RKO (cell line): ENCODE results near the gene TEK.
A peak's percentile ranks its signal among the peaks of the same experiment; 100 is the strongest.

ENCODE experiments used
- DNase-seq: peaks from one replicate; pipeline ENCODE4 v3.0.0-alpha.2; 2016; ENCODE audit warnings: low spot score

TEK gene

GRCh38 chr9:27179245-27179865, 70.3 kb downstream of the TEK start:
- DNase-seq, result no peak

DNA sequence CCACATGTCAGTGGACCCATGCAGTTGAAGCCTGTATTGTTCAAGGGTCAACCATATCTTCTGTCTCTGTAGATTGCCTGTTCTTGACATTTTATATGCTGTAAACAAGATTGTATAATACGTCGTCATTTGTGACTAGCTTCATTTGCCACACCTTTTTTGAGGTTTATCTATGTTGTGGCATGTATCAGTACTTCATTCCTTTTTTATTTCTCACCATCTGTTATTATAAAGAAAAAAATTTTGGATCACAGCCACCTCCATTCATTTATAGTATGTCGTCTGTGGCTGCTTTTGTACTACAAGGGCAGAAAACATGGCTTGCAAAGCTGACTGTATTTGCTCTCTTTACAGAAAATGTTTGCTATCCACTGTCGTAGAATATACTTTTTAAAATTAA, 72.4 kb downstream of the TEK start:
- no peak for DNase-seq

GRCh38 chr9:27182421-27182820, 73.4 kb downstream of the TEK start:
- no peak for DNase-seq

- no peak for DNase-seq
These were observed 74.1 kb downstream of the TEK start for GRCh38 chr9:27183131-27183530.

DNA sequence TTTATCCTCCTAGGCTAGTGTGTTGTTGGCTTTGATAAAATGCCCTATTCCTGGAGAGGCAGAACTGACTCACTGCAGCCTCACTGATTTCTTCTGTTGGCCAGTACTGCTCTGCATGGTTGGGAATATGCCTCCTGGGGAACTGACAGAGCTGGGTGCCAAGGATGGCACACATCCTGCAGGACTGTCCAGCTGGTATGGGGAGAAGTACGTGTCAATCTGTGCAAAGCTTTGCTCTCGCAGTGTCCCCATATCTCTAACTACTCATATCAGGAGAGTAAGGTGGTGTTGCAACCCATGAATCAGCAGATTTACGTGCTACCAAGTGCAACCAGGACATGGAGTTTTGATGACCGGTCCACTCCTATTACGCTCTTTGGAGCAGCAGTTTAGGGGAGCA, 74.7 kb downstream of the TEK start:
- no peak for DNase-seq

- no peak for DNase-seq
These were observed 75.7 kb downstream of the TEK start for GRCh38 chr9:27184556-27185351.

DNA sequence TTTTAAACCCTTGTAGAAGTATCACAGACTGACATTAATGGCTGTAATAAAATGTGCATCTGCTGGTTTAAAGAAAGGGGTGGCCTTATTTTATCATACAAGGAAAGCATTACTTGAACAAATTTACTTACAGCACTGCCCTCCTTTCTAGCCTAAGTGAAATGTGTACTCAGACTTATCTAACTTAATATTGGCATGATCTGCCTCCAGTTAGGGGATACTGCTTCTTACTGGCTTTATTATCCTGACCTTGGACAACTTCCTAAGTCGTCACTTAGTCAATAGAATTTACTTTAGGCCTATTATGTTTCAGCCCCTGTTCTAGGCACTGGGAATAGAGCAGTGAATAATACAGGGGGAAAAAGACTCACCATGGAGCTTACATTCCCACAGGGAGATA, 79.4 kb downstream of the TEK start:
- DNase-seq, result no peak

DNA sequence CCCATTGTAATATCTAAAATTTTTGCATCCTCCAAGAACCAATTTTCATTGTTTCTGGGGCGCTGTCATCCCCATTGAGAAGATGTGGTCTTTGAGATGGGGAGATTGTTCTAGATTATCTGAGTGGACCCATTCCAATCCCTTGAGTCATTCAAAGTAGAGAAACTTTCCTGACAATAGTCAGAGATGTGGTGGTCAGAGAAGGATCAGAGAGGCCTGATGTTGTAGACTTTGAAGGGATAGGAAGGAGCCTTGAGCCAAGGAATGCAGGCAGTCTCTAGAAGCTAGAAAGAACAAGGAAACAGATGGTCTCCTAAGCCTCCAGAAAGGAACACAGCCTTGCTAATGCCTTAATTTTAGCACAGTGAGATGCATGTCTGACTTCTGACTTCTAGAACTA, 80.4 kb downstream of the TEK start:
- no peak for DNase-seq

DNA sequence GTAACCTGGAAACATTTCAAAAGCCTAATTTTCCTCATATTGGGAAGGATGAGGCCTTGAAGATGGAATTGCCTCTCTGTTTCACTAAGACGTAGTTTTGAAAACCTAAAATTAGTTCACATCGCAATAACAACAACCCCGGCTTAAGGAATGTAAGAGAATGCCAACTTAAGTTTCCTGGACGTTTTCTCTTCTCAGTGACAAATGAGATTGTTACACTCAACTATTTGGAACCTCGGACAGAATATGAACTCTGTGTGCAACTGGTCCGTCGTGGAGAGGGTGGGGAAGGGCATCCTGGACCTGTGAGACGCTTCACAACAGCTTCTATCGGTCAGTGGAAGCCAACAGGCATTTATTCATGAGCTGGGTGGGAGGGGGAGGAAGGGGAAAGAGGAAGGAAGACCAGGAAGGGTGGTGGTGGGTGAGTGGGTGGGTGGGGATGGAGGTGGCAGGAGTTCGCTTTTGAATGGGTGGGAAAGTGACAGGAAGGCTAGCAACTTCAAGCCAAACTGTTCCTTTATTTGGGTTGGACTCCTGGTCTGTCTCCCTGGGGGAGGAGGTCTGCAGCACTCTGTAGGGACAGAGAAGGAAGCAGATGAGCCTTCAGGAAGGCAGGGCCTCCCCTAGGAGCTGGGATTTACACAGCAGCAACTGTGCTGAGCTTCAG, 83.4 kb downstream of the TEK start:
- DNase-seq, result no peak

- DNase-seq, result no peak
These were observed 84.9 kb downstream of the TEK start for GRCh38 chr9:27193886-27194285.

DNA sequence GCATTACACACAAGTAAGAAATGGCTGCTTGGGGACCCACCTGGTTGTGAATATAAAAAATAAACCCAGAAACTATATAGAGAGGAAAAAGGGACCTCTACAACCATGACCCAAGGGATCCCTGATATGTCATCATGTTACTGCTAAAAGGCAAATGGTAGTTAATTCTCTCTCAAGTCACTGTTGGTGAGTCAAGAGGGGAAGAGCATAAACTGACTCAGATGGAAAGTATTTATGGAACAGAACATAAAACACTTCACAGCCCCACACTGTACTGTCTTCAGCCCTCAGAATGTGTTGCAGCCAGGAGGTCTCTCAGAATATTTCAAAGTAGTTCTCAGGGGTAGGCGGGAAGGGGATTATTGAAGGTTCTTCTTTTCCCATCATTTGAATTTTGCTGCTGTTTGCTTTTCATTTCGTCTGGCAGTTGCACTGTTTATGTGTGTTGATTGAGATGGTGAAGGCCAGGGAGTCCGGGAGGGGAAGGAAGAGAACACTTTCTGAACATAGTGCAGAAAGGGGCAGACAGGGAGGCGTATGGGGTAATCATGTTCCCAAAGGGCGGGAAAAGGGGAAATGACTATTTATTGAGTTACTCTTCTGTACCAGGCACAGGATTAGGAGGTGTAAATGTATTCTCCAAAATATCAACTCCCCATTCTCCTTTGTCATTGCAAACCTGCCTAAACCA, 85.5 kb downstream of the TEK start:
- peak; percentile 70 for DNase-seq

- DNase-seq, result no peak
These were observed 86.2 kb downstream of the TEK start for GRCh38 chr9:27195191-27195590.

GRCh38 chr9:27196383-27196782, 87.4 kb downstream of the TEK start:
- DNase-seq, result no peak

DNA sequence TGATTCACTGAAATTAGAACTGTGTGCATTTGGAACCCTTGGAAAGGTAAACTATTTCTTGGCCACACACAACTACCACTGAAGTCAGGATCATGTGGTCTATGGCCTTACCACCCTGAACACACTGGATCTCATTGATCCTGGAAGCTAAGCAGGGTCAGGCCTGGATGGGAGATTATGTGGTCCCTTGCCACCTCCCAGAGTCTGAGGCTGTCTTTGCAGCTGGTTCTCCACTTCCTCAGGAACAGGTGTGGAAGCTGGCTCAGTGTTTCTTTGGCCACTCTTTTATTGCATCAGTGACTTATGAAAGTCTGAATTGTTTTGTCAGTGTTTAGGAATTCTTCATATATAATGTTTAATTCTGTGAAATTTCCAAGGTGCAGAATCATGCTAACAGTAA, 89.2 kb downstream of the TEK start:
- DNase-seq, result no peak

DNA sequence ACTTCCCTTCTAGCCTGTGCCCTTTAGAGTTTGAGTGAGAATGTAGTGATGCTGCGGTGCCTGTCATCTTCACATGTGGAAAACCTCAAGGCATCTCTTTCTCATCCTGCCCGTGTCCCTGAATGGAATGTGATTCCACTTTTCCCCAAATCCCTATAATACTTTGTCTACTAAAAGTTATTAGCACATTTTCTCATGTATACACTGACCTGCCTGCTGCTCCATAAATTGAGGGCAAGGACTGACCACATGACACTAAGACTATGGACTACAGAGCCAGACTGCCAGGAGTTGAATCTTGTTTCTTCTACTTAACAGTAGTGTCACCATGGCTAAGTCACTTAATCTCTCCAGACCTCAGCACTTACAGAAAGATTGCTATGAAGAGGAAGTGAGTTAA, 93.0 kb downstream of the TEK start:
- no peak for DNase-seq

GRCh38 chr9:27203783-27204182, 94.8 kb downstream of the TEK start:
- DNase-seq, result no peak

GRCh38 chr9:27204578-27204977, 95.6 kb downstream of the TEK start:
- no peak for DNase-seq

GRCh38 chr9:27205198-27205597, 96.2 kb downstream of the TEK start:
- DNase-seq, result no peak

DNA sequence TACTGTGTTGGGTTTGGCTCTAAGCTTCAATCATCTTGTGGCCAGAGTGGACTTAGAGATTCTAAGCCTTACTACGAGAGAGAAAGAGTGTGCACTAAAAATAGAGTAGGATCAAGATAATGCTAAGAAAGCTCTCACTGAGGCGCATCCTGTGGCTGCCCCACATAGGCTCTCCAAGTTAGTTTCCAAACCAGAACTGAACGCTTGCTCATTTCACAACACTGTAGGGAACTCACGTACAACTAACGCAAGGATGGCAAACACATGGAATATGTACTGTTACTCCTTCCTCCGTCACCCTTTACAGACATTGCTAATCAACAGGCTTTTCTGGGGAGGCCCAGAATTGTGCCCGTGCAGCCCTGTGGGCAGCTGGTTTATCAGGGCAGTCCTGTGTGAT, 97.0 kb downstream of the TEK start:
- no peak for DNase-seq

- no peak for DNase-seq
These were observed 100.0 kb downstream of the TEK start for GRCh38 chr9:27209034-27209433.

GRCh38 chr9:27210588-27210987, 101.6 kb downstream of the TEK start:
- DNase-seq, result no peak

DNA sequence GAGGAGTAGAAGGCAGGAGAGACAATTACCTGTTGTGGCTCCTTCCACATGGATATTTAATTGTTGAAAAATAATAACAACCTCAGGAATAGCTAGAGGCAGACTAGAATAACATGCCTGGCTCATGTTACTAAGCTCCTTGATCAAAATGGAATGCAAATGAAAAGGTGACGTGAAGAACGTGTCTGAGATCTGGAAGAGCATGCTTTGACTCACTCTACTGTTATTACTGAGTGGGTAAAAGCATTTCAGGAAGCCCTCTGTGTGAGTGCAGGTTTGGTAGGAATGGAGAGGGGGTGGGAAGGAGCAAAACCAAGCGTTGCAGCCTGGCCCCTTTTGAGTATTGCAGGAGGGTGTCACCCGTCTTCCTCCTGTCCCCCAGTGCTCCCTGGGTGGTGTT, 103.2 kb downstream of the TEK start:
- no peak for DNase-seq

DNA sequence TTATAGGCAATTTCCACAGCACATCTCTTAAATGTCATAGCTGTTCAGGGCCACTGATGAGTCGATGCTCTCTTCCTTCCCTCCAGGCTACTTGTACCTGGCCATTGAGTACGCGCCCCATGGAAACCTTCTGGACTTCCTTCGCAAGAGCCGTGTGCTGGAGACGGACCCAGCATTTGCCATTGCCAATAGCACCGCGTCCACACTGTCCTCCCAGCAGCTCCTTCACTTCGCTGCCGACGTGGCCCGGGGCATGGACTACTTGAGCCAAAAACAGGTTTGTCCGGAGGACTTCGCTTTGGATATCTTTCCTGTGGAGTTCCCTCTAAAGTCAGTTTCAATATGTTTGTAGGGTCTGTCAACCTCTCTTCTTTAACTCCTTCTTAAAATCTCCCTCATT, 103.6 kb downstream of the TEK start:
- no peak for DNase-seq
